GM13977 (cell line): ENCODE results near the gene IDNK.

Experiments used
- DNase-seq: peaks from one replicate; pipeline ENCODE4 v3.0.0; 2012; ENCODE audit warnings: low spot score
- in situ Hi-C: fragments of 300-500 bp; cut with MboI; formaldehyde crosslinking; loops from one replicate; pipeline ENCODE4 v1.12.0; 2022; ENCODE audit warnings: low sequenced_read_pairs, low pct_unique_long_range_greater_than_20kb, mixed read lengths, inconsistent platforms; ENCODE audit not compliant: unreplicated experiment
- TF ChIP-seq, protein P1 (sequence below): IDR thresholded peaks from 2 replicates; pipeline ENCODE4 v1.5.1; 2012; ENCODE audit warnings: mild to moderate bottlenecking, control low read depth; ENCODE audit not compliant: insufficient read depth; ENCODE audit errors: extremely low read depth, missing control alignments

The IDNK gene

DNA sequence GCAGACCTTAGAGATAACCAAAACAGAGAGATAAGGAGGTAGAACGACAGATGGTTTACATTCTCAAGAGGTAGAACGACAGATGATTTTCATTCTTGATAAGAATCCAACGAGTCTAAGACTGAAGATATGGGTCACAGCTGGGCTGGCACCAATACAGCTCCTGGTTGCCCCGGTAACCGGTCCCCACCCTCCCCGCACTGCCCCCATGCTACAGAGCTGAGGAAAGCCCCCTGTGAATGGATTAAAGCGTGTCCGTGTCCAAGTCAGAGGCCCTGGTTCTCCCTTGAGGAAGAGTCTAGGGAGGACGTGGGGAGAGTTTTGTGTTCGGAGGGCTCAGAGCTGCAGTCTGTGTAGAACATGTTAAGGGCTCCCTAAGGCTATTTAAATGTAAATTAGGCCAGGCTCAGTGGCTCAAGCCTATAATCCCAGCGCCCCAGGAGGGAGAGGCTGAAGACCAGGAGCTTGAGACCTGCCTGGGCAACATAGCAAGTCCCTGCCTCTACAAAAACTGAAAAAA, 8.1 kb downstream of the IDNK start:
- in situ Hi-C loops = no loop called here
- TF ChIP-seq, protein P1, sequence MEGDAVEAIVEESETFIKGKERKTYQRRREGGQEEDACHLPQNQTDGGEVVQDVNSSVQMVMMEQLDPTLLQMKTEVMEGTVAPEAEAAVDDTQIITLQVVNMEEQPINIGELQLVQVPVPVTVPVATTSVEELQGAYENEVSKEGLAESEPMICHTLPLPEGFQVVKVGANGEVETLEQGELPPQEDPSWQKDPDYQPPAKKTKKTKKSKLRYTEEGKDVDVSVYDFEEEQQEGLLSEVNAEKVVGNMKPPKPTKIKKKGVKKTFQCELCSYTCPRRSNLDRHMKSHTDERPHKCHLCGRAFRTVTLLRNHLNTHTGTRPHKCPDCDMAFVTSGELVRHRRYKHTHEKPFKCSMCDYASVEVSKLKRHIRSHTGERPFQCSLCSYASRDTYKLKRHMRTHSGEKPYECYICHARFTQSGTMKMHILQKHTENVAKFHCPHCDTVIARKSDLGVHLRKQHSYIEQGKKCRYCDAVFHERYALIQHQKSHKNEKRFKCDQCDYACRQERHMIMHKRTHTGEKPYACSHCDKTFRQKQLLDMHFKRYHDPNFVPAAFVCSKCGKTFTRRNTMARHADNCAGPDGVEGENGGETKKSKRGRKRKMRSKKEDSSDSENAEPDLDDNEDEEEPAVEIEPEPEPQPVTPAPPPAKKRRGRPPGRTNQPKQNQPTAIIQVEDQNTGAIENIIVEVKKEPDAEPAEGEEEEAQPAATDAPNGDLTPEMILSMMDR = no peak
- no peak for DNase-seq

DNA sequence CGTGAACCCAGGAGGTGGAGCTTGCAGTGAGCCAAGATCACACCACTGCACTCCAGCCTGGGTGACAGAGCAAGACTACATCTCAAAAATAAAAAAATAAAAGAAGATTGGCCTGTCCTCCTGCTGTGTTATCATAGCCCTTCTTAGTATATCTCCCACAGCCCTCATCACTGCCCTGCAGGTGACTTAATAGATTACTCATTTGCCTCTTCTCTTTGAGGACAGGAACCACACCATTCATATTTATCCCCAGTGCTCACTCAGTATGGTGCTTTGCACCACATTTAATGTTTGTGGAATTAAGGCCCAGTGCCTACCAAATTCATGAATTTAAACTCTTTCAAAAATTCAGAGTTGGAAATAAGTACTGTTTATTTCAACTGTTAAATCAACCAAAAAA, 10.3 kb downstream of the IDNK start:
- DNase-seq = no peak
- TF ChIP-seq, protein P1 = no peak
- in situ Hi-C loops = no loop called here

DNA sequence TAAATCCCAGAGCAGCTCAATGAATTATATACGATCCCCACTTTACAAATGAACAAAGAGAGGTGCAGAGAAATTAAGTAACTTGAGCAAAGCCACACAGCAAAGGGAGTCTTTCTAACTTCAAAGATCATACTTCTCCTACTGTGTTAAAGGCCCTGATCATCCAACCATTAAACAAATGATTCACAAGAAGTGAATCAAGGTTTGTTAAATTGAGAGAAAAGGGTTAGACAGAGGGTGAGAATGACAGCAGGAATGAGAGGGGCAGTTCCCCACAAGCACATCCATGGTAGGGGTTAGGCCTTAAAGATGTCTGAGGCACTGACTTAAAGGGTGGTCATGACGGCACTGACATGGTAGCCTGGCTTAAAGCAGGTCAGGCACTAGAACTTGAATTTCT, 10.7 kb downstream of the IDNK start:
- TF ChIP-seq, protein P1 = no peak
- in situ Hi-C loops = no loop called here
- no peak for DNase-seq

DNA sequence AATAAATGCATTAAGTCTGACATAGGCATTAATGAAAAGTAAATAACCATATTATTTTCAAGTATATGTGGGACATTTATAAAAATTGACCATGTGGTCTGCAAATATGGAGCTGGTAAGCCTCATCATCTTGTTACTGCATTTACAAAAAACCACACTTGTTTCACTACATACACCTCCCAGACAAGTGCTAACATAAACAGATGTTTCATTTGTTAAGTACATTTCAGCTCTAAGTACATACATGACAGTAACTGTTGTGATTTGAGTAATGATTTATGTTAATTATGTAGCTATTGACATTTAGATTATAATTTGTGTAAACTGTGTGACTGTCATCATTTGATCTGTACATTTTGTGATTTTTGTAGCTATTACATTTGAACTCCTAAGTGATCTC, 13.9 kb downstream of the IDNK start:
- no peak for DNase-seq
- in situ Hi-C loops = no loop called here
- TF ChIP-seq, protein P1 = no peak

DNA sequence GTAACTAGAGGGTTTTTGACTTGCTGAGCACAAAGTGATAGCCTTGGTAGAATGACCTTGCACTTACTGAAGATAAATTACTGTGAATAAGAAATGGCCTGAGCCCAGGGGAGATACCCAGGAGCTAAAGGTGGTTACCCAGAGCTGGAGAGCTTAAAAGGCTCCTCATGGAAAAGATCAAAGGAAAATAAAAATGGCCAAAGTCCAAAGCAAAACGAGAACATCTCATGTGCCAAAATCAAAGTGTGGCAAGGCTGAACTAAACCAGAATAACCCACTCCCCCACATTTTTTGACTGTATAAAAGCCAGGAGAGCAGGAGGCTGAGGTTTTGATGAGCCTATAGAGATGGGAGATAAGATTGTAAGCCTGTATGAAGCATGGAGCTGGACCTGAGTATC, 14.4 kb downstream of the IDNK start:
- no peak for DNase-seq
- in situ Hi-C loops = no loop called here

DNA sequence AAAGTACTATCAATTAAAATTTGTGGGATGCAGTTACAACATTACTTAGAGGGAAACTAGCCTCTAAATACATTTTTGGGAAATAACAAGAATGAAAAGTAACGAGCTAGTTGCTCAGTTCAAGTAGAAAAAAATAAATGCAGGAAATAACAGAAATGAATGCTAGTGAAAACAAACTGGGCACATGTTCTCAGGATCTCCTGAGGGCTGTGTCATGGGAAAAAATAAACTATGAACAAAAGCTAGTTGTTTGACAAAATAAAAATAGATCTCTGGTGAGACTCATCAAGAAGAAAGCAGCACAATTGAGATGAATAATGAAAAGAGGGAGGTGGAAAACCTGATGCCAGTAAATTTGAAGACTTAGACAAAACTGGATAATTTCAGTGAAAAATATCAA, 16.3 kb downstream of the IDNK start:
- no peak for DNase-seq
- in situ Hi-C loops = no loop called here
- TF ChIP-seq, protein P1 = no peak

More for the DNA sequence above, 14.4 kb downstream of the IDNK start:
- TF ChIP-seq, protein P1 = no peak

DNA sequence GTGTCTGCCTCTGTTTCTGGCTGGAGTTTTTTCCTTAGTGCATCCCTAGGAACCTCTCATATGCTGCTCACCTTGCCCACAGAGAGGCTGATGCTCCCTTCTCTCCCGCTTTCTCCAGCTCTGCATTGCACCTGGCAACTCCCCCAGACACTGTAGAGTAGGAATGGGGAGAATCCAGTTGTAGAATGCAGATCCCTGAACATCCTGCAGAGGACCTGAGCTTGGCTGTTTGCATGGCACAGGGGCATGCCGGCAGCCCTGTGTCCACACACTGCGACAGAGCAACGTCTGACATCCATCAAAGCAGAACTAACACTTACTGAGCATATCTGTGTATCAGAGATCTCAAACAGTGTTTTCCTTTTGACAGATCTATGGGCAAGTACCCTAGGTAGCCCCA, 19.9 kb downstream of the IDNK start:
- in situ Hi-C loops = no loop called here
- DNase-seq = no peak
- TF ChIP-seq, protein P1 = no peak
